ENCODE measurements around the gene RABAC1. TPM values are rescaled to one million over a fixed set of nuclear protein-coding genes. Genes with fewer than 3 reads are reported as not detected.
"Not testable (repeated sequence)": the region's sequence is repeated elsewhere in the genome, so short reads cannot be mapped to it uniquely, and the experiment has no call there.

The RABAC1 gene
- total RNA-seq, 2 donors from 2014 or later, result 114 to 122 TPM

DNA sequence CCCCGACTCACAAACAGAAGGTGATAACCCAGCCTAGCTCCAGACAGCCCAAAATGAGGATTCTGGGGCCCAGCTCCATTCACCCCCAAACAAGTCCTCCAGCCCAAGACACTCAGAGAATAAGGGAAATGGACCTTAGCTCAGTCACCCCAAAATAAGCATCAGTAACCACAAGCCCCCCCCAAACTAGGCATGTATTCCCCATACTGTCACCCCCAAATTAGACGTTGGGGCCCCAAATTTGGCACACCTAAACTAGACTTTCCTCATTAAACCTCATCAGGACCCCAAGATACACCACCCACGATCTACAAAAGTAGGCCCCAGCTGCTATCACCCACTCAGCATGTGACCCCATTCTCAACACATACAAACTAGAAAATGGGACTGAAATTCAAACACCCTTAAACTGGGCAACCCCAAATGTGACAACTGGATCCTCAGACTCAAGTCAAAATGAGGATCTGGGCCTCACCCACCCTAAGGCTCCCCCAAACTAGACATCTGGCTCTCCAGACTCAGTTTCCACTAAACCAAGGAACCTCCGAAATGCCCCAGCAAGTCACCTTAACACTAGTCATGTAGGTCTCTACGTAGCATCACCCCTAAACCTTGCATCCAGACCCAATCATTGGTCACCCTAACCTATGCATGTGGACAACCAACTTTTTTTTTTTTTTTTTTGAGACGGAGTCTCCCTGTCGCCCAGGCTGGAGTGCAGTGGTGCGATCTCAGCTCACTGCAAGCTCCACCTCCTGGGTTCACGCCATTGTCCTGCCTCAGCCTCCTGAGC, 17.5 kb downstream of the RABAC1 start:
- Mint-ChIP-seq H3K27ac (no peak overlapping the region), H3K4me3 (peak overlapping the region; percentile 64), H3K9me3 (peaks cover 4% of the 10 kb centered on the region), H3K36me3 (ENCODE audit: low read depth) (no peaks in the 10 kb centered on the region), H3K27me3 (ENCODE audit: insufficient read depth) (peaks cover 62% of the 10 kb centered on the region), H3K4me1 (no peaks in the 10 kb centered on the region)
- no peaks in the 10 kb centered on the region for H3K9me3 ChIP-seq (ENCODE audit: control insufficient read depth, low read length)
- DNase-seq, result no peak
- H3K27me3 ChIP-seq (ENCODE audit: control insufficient read depth, insufficient read depth, low read length, poor library complexity, severe bottlenecking), result peaks cover 45% of the 10 kb centered on the region
- H3K4me3 ChIP-seq (ENCODE audit: low read length), result no peak overlapping the region
- TF ChIP-seq, protein P1, sequence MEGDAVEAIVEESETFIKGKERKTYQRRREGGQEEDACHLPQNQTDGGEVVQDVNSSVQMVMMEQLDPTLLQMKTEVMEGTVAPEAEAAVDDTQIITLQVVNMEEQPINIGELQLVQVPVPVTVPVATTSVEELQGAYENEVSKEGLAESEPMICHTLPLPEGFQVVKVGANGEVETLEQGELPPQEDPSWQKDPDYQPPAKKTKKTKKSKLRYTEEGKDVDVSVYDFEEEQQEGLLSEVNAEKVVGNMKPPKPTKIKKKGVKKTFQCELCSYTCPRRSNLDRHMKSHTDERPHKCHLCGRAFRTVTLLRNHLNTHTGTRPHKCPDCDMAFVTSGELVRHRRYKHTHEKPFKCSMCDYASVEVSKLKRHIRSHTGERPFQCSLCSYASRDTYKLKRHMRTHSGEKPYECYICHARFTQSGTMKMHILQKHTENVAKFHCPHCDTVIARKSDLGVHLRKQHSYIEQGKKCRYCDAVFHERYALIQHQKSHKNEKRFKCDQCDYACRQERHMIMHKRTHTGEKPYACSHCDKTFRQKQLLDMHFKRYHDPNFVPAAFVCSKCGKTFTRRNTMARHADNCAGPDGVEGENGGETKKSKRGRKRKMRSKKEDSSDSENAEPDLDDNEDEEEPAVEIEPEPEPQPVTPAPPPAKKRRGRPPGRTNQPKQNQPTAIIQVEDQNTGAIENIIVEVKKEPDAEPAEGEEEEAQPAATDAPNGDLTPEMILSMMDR (conservative IDR thresholded peaks at IDR 0.05), result no peak
- no peak overlapping the region for H3K9ac ChIP-seq (ENCODE audit: extremely low read depth, low read length, poor library complexity, severe bottlenecking)
- no peaks in the 10 kb centered on the region for H3K36me3 ChIP-seq (ENCODE audit: control insufficient read depth, insufficient read depth, low read length)
- H3K4me1 ChIP-seq (ENCODE audit: control insufficient read depth, insufficient read depth, low read length), result no peaks in the 10 kb centered on the region
- WGBS, 2 experiments (ENCODE audit: insufficient coverage in 1 of 2, insufficient read length in 1 of 2), result 79 to 100% methylated on average over 3 to 9 of the region's 9 CpGs
- H3K27ac ChIP-seq (ENCODE audit: low read depth, low read length), result no peak overlapping the region

GRCh38 chr19:41940731-41941409, 18.3 kb downstream of the RABAC1 start:
- Histone ChIP-seq H3K4me3 (ENCODE audit: low read length) (peak overlapping the region; percentile 65), H3K9ac (ENCODE audit: extremely low read depth, low read length, poor library complexity, severe bottlenecking) (no peak overlapping the region), H3K4me1 (ENCODE audit: control insufficient read depth, insufficient read depth, low read length) (no peaks in the 10 kb centered on the region), H3K9me3 (ENCODE audit: control insufficient read depth, low read length) (no peaks in the 10 kb centered on the region), H3K27me3 (ENCODE audit: control insufficient read depth, insufficient read depth, low read length, poor library complexity, severe bottlenecking) (peaks cover 52% of the 10 kb centered on the region), H3K27ac (ENCODE audit: low read depth, low read length) (no peak overlapping the region), H3K36me3 (ENCODE audit: control insufficient read depth, insufficient read depth, low read length) (no peaks in the 10 kb centered on the region)
- Mint-ChIP-seq H3K36me3 (ENCODE audit: low read depth) (no peaks in the 10 kb centered on the region), H3K4me3 (peak overlapping the region; percentile 64), H3K27ac (no peak overlapping the region), H3K27me3 (ENCODE audit: insufficient read depth) (peaks cover 68% of the 10 kb centered on the region), H3K9me3 (peaks cover 4% of the 10 kb centered on the region), H3K4me1 (no peaks in the 10 kb centered on the region)
- TF ChIP-seq, protein P1 (conservative IDR thresholded peaks at IDR 0.05), result no peak
- peak; percentile 49 for DNase-seq
- WGBS, 2 experiments (ENCODE audit: insufficient coverage in 1 of 2, insufficient read length in 1 of 2), result 0 to 15% methylated on average over 6 to 50 of the region's 53 CpGs

- Histone ChIP-seq H3K27me3 (ENCODE audit: control insufficient read depth, insufficient read depth, low read length, poor library complexity, severe bottlenecking) (peaks cover 59% of the 10 kb centered on the region), H3K4me3 (ENCODE audit: low read length) (peak overlapping the region; percentile 65), H3K9me3 (ENCODE audit: control insufficient read depth, low read length) (no peaks in the 10 kb centered on the region), H3K4me1 (ENCODE audit: control insufficient read depth, insufficient read depth, low read length) (no peaks in the 10 kb centered on the region), H3K36me3 (ENCODE audit: control insufficient read depth, insufficient read depth, low read length) (no peaks in the 10 kb centered on the region), H3K27ac (ENCODE audit: low read depth, low read length) (no peak overlapping the region), H3K9ac (ENCODE audit: extremely low read depth, low read length, poor library complexity, severe bottlenecking) (no peak overlapping the region)
- peak; percentile 81 for DNase-seq
- H3K27me3 Mint-ChIP-seq (ENCODE audit: insufficient read depth), result peaks cover 72% of the 10 kb centered on the region
- H3K9me3 Mint-ChIP-seq, result peaks cover 4% of the 10 kb centered on the region
- 0 to 6% methylated on average over 5 to 83 of the region's 83 CpGs for WGBS, 2 experiments (ENCODE audit: insufficient coverage in 1 of 2, insufficient read length in 1 of 2)
- H3K4me3 Mint-ChIP-seq, result peak overlapping the region; percentile 64
- H3K27ac Mint-ChIP-seq, result no peak overlapping the region
- H3K36me3 Mint-ChIP-seq (ENCODE audit: low read depth), result no peaks in the 10 kb centered on the region
- no peaks in the 10 kb centered on the region for H3K4me1 Mint-ChIP-seq
- TF ChIP-seq, protein P1 (conservative IDR thresholded peaks at IDR 0.05), result no peak
Observed at GRCh38 chr19:41939861-41940730, 19.0 kb downstream of the RABAC1 start.

- H3K36me3 Mint-ChIP-seq (ENCODE audit: low read depth); H3K27ac ChIP-seq (ENCODE audit: low read depth, low read length); H3K4me3 ChIP-seq (ENCODE audit: low read length); H3K9me3 Mint-ChIP-seq; H3K4me3 Mint-ChIP-seq; H3K36me3 ChIP-seq (ENCODE audit: control insufficient read depth, insufficient read depth, low read length); H3K4me1 Mint-ChIP-seq; H3K4me1 ChIP-seq (ENCODE audit: control insufficient read depth, insufficient read depth, low read length); H3K9ac ChIP-seq (ENCODE audit: extremely low read depth, low read length, poor library complexity, severe bottlenecking); DNase-seq; H3K27ac Mint-ChIP-seq; H3K9me3 ChIP-seq (ENCODE audit: control insufficient read depth, low read length): not testable (repeated sequence)
- H3K27me3 ChIP-seq (ENCODE audit: control insufficient read depth, insufficient read depth, low read length, poor library complexity, severe bottlenecking), result peaks cover 67% of the 10 kb centered on the region
- H3K27me3 Mint-ChIP-seq (ENCODE audit: insufficient read depth), result peaks cover 75% of the 10 kb centered on the region
Observed at GRCh38 chr19:41939209-41939608, 19.9 kb downstream of the RABAC1 start.
